Heart left ventricle (tissue), 16 donors: ENCODE data around the gene BAG3. TPM values are rescaled to one million over a fixed set of nuclear protein-coding genes. Genes with fewer than 3 reads are reported as not detected.
A peak's percentile ranks its signal among the peaks of the same experiment; 100 is the strongest.

Source experiments
- ATAC-seq, 4 donors: fragments of 200-7000 bp; cut with Tn5 transposase; one replicate each; pipeline ENCODE4 v1.9.1; 2020 to 2022; ENCODE audit warnings: moderate library complexity in 4 of 4, mild to moderate bottlenecking in 3 of 4, moderate number of reproducible peaks in 1 of 4
- DNase-seq, 5 donors: peaks; one replicate each; pipeline ENCODE4 v3.0.0-alpha.2; 2020
- H3K27ac ChIP-seq, 12 donors: fragments of 200-600 bp; sonication (generic) in 4 of 12; one replicate each; pipeline versions ENCODE4 v1.5.0 to v1.8.0; 2016 to 2022; ENCODE audit warnings: mild to moderate bottlenecking in 2 of 12
- H3K27me3 ChIP-seq, 9 donors: fragments of 200-600 bp; sonication (generic) in 2 of 9; one replicate each; pipeline versions ENCODE4 v1.5.1 to v1.8.0; 2016 to 2022; ENCODE audit warnings: mild to moderate bottlenecking in 3 of 9
- H3K36me3 ChIP-seq, 9 donors: fragments of 200-600 bp; sonication (generic) in 2 of 9; one replicate each; pipeline versions ENCODE4 v1.5.0 to v1.8.0; 2018 to 2022; ENCODE audit warnings: mild to moderate bottlenecking in 2 of 9
- H3K4me1 ChIP-seq, 12 donors: fragments of 200-600 bp; sonication (generic) in 4 of 12; one replicate each; pipeline versions ENCODE4 v1.5.0 to v1.8.0; 2016 to 2022; ENCODE audit warnings: mild to moderate bottlenecking in 3 of 12
- H3K4me3 ChIP-seq, 12 donors: fragments of 200-600 bp; sonication (generic) in 4 of 12; one replicate each; pipeline versions ENCODE4 v1.5.0 to v1.8.0; 2017 to 2022; ENCODE audit warnings: mild to moderate bottlenecking in 9 of 12, moderate library complexity in 4 of 12
- H3K9me3 ChIP-seq, 12 donors: fragments of 200-600 bp; sonication (generic) in 4 of 12; one replicate each; pipeline versions ENCODE4 v1.5.0 to v1.8.0; 2016 to 2022; ENCODE audit warnings: mild to moderate bottlenecking in 1 of 12
- CTCF ChIP-seq, 12 donors: fragments of 200-600 bp; sonication (generic) in 4 of 12; IDR thresholded peaks; one replicate each; pipeline versions ENCODE4 v1.5.0 to v1.8.0; 2018 to 2022; ENCODE audit warnings: antibody characterized with exemption in 12 of 12, mild to moderate bottlenecking in 5 of 12
- POLR2A ChIP-seq, 2 donors: fragments of 450-650 bp; IDR thresholded peaks; one replicate each; pipeline ENCODE4 v1.6.1; 2017; ENCODE audit warnings: antibody characterized with exemption in 2 of 2, mild to moderate bottlenecking in 2 of 2, moderate library complexity in 2 of 2
- WGBS, 4 donors: extraction: QIAGEN DNeasy Blood & Tissue Kit in 2 of 4; methylation state at CpG; one replicate each; pipeline versions ENCODE4 v1.1.5 to v1.1.7; 2013 to 2018; 5-methylcytosine and 5-hydroxymethylcytosine counted together
- intact Hi-C, 10 donors: fragments of 100-400 bp; cut with DNase I; formaldehyde crosslinking; loops; one replicate each; pipeline versions ENCODE4 v1.11.1 to v1.14.2; 2022
- polyA plus RNA-seq, 2 donors: library from polyadenylated mRNA; stranded (reverse); fragments of 200-250 nt; gene quantifications; one replicate each; pipeline ENCODE4 v1.2.3, GENCODE V29; 2013
- total RNA-seq, 9 donors: library from RNA; depleted of rRNA in 2 of 9; stranded (reverse); fragments of >200 nt in 2 of 9; fragmentation: NEBNext Ultra II Directional in 3 of 9; extraction: Animal tissue kit (Norgen Biotek cat#: 25700) in 3 of 9; gene quantifications; one replicate each; pipeline versions ENCODE4 v1.1.0 to v1.2.4, GENCODE V29; 2016 to 2023
- donor health status: ischemic (EF 13 %, LVEDD 7.1; RV severe dilation, severe dysfunction).
- donor health status: healthy with polysubstance abuse.
- donor health status: DM: no; HTN: yes; CAD: no.
- donor health status: DM: no; HTN: no; CAD: no.
- donor health status: ischemic (EF 25% LVEDD 6.9; RV normal size, moderate dysfunction).
- donor health status: ischemic (EF 25% LVEDD 5.7; RV mildly dilated, moderate dysfunction).
- donor health status: healthy.
- donor health status: DM: yes; HTN: yes; CAD: no.
- donor health status: ischemic (EF 35%, LVEDD 5.7; RV mildly dilated, moderate dysfunction).
- donor health status: nonischemic (EF 11% LVEDD 7.7; RV severe dilation, severe dysfunction).
- donor health status: DM: yes; HTN: yes; CAD: no.
- donor health status: PGD.
- donor health status: ischemic (EF 29% LVEDD 5.4; RV normal size, mild dysfunction).
- donor health status: nonischemic (EF 23%, LVEDD 6.1; RV moderate dilation, normal function).

BAG3 gene
- total and polyA plus RNA-seq, 11 donors: 78.8 to 271 (median 141) TPM

- intact Hi-C loops: loop anchor here in 1 of 10 donors (10.0 kb wide), 1 partner anchor 61 kb away; the partner anchor contains the start of gene TIAL1
- WGBS, 4 donors: 6 to 23% (median 16%) methylated on average over 10 to 11 of the region's 11 CpGs
- H3K36me3 ChIP-seq: peaks cover 0 to 25% (median 0%) of the 10 kb centered on the region in 9 donors
- TF ChIP-seq CTCF (IDR thresholded peaks at IDR 0.05) (no peak), POLR2A (IDR thresholded peaks at IDR 0.05) (peak in 1 of 2 donors; percentile 45)
- H3K27me3 ChIP-seq: no peaks in the 10 kb centered on the region
- DNase-seq (peak in 4 of 5 donors; percentile 58 to 82 (median 64)), ATAC-seq (peak; percentile 21 to 58 (median 48))
- H3K27ac ChIP-seq: peak overlapping the region; percentile 38 to 99 (median 97)
- peak overlapping the region in 9 of 12 donors; percentile 12 to 98 (median 68) for H3K4me3 ChIP-seq
- no peaks in the 10 kb centered on the region for H3K9me3 ChIP-seq
- peaks cover 16 to 83% (median 75%) of the 10 kb centered on the region in 12 donors for H3K4me1 ChIP-seq
Measured at GRCh38 chr10:119655566-119656001, 4.4 kb downstream of the BAG3 start.

- H3K4me3 ChIP-seq: no peak overlapping the region
- TF ChIP-seq POLR2A (IDR thresholded peaks at IDR 0.05) (no peak), CTCF (IDR thresholded peaks at IDR 0.05) (no peak)
- H3K36me3 ChIP-seq: peaks cover 0 to 29% (median 0%) of the 10 kb centered on the region in 9 donors
- H3K27me3 ChIP-seq: no peaks in the 10 kb centered on the region
- H3K4me1 ChIP-seq: peaks cover 16 to 93% (median 79%) of the 10 kb centered on the region in 12 donors
- peak overlapping the region; percentile 47 to 99 (median 97) for H3K27ac ChIP-seq
- no peak for DNase-seq
- 44 to 50% (median 45%) methylated on average over 2 of the region's 2 CpGs for WGBS, 4 donors
- no peaks in the 10 kb centered on the region for H3K9me3 ChIP-seq
- intact Hi-C loops: loop anchor here in 1 of 10 donors (10.0 kb wide), 1 partner anchor 62 kb away; the partner anchor contains the start of gene TIAL1
- ATAC-seq: no peak
Measured at GRCh38 chr10:119656760-119657159, 5.6 kb downstream of the BAG3 start.

GRCh38 chr10:119657725-119658124 is 6.5 kb downstream of the BAG3 start:
- Histone ChIP-seq H3K4me3 (peak overlapping the region in 1 of 12 donors; percentile 2), H3K27ac (peak overlapping the region; percentile 47 to 99 (median 97)), H3K27me3 (no peaks in the 10 kb centered on the region), H3K4me1 (peaks cover 16 to 100% (median 83%) of the 10 kb centered on the region in 12 donors), H3K9me3 (no peaks in the 10 kb centered on the region), H3K36me3 (peaks cover 0 to 29% (median 0%) of the 10 kb centered on the region in 9 donors)
- intact Hi-C loops: loop anchor here in 1 of 10 donors (10.0 kb wide), 1 partner anchor 63 kb away; the partner anchor contains the start of gene TIAL1
- ATAC-seq (peak in 3 of 4 donors; percentile 25 to 42 (median 30)), DNase-seq (no peak)
- TF ChIP-seq POLR2A (IDR thresholded peaks at IDR 0.05) (no peak), CTCF (IDR thresholded peaks at IDR 0.05) (no peak)
- 37 to 50% (median 45%) methylated on average over 7 of the region's 7 CpGs for WGBS, 4 donors

GRCh38 chr10:119658274-119658673 is 7.1 kb downstream of the BAG3 start:
- ATAC-seq (peak; percentile 85 to 91 (median 90)), DNase-seq (peak; percentile 63 to 93 (median 84))
- no peaks in the 10 kb centered on the region for H3K27me3 ChIP-seq
- peak in 1 of 2 donors; percentile 25 for TF ChIP-seq POLR2A (IDR thresholded peaks at IDR 0.05)
- TF ChIP-seq CTCF (IDR thresholded peaks at IDR 0.05): no peak
- peaks cover 0 to 29% (median 0%) of the 10 kb centered on the region in 9 donors for H3K36me3 ChIP-seq
- peaks cover 16 to 100% (median 82%) of the 10 kb centered on the region in 12 donors for H3K4me1 ChIP-seq
- 3 to 41% (median 36%) methylated on average over 7 to 13 of the region's 13 CpGs for WGBS, 4 donors
- H3K27ac ChIP-seq: peak overlapping the region; percentile 47 to 99 (median 97)
- intact Hi-C loops: loop anchor here in 1 of 10 donors (10.0 kb wide), 1 partner anchor 63 kb away; the partner anchor contains the start of gene TIAL1
- H3K9me3 ChIP-seq: no peaks in the 10 kb centered on the region
- H3K4me3 ChIP-seq: peak overlapping the region in 2 of 12 donors; percentile 7 to 14
